22Rv1 (cell line): ENCODE data around the gene KCNJ14.

ENCODE experiments used
- CTCF ChIP-seq: fragments of 450-650 bp; IDR thresholded peaks from 2 replicates; pipeline ENCODE4 v1.5.1; 2017; ENCODE audit warnings: mild to moderate bottlenecking
- ZFX ChIP-seq: fragments of 450-650 bp; IDR thresholded peaks from 2 replicates; pipeline ENCODE4 v1.6.1; 2017; ENCODE audit warnings: antibody characterized with exemption, borderline replicate concordance

GRCh38 chr19:48413879-48414587 lies 41.3 kb upstream of the KCNJ14 start:
- TF ChIP-seq CTCF (no peak), ZFX (no peak)
